MCF 10A (cell line): Measurements from ENCODE around the gene ETV4. TPM values are rescaled to one million over a fixed set of nuclear protein-coding genes. Genes with fewer than 3 reads are reported as not detected.
A peak's percentile ranks its signal among the peaks of the same experiment; 100 is the strongest.

Experiments
- BruUV-seq: library from RNA; stranded (reverse); fragments of 400-500 nt; replicated peaks from 2 replicates; lab custom pipeline; 2021; lab: Mats Ljungman, UMichigan
- CTCF ChIA-PET: fragments of 300-600 bp; sonication (Branson Sonifier 250); formaldehyde crosslinking; extraction: SDS; loops from one replicate; lab custom pipeline; 2021; ENCODE audit warnings: antibody characterized with exemption, inconsistent platforms; lab: Yijun Ruan, JAX
- POLR2A ChIA-PET: fragments of 300-600, 350-650 bp; sonication (Branson Sonifier 250); formaldehyde crosslinking; extraction: SDS; loops from one replicate; lab custom pipeline; 2020; ENCODE audit warnings: antibody characterized with exemption, inconsistent platforms; lab: Yijun Ruan, JAX
- DNase-seq: peaks from one replicate; pipeline ENCODE4 v3.0.0-alpha.2; 2018; ENCODE audit not compliant: unreplicated experiment
- H3K27ac Mint-ChIP-seq: one replicate; pipeline ENCODE4 v1.8.0; 2022; ENCODE audit warnings: mild to moderate bottlenecking, low read depth, mixed read lengths; ENCODE audit not compliant: unreplicated experiment
- H3K27me3 Mint-ChIP-seq: one replicate; pipeline ENCODE4 v1.8.0; 2022; ENCODE audit warnings: mixed read lengths; ENCODE audit not compliant: insufficient read depth, unreplicated experiment
- H3K36me3 Mint-ChIP-seq: one replicate; pipeline ENCODE4 v1.8.0; 2022; ENCODE audit warnings: mild to moderate bottlenecking, moderate library complexity, mixed read lengths; ENCODE audit not compliant: insufficient read depth, unreplicated experiment
- H3K4me1 Mint-ChIP-seq: one replicate; pipeline ENCODE4 v1.8.0; 2022; ENCODE audit warnings: mixed read lengths; ENCODE audit not compliant: insufficient read depth, unreplicated experiment
- H3K4me3 Mint-ChIP-seq: one replicate; pipeline ENCODE4 v1.8.0; 2022; ENCODE audit warnings: mild to moderate bottlenecking, moderate library complexity, mixed read lengths; ENCODE audit not compliant: unreplicated experiment
- H3K9me3 Mint-ChIP-seq: one replicate; pipeline ENCODE4 v1.8.0; 2022; ENCODE audit warnings: mixed read lengths; ENCODE audit not compliant: unreplicated experiment
- CTCF ChIP-seq: fragments of 200-600 bp; IDR thresholded peaks from one replicate; pipeline ENCODE4 v1.8.0; 2022; ENCODE audit warnings: antibody characterized with exemption, mild to moderate bottlenecking; ENCODE audit not compliant: unreplicated experiment
- intact Hi-C: fragments of 100-400 bp; cut with micrococcal nuclease; formaldehyde crosslinking; loops from 2 replicates; pipeline ENCODE4 v1.14.1; 2022
- total RNA-seq: library from RNA; stranded (reverse); gene quantifications from 2 replicates; pipeline ENCODE4 v1.2.3, GENCODE V29; 2022

ETV4 gene
- total RNA-seq, 1 experiment from 2014 or later, result 31.6 TPM

DNA sequence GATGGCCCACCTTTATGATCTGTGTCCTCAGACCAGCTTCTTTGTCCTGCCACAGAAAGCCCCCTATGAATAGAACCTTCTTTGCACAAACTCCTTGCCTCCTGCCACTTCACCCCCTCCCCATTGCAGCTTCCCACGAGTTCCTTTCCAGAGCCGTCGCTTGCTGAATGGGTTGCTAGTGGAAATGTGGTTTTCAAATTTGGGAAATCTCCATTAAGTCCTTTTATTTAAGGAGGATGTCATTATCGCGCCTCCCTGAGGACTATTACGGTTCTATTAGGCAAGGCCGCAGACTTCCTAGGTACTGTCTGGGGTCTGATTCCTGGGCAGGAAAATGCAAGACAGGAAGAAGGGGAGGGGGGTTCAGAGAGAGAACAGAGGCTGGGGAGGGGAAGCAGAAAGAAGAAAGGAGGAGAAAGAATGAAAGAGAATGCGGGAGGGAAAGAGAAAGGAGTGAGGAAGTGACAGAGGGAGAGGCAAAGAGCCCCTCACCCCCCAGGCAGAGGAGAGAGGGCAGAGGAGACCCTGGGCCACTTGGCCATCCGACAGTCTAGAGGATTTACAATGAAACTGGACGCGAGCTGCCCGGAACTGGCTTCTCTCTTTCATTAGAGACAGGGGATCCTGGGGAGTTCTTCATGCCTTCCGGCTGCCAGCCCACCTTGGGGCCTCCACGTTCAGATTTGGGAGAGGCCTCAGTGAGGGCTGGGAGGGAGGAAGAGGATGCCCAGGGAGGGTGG is 31.7 kb upstream of the ETV4 start:
- no peak for DNase-seq
- POLR2A ChIA-PET, result interaction anchor here (4.0 kb wide), 1 partner anchor 96 kb away, joined by 14 read pairs; no protein-coding TSS in a partner anchor
- no peak overlapping the region for H3K4me3 Mint-ChIP-seq
- H3K27ac Mint-ChIP-seq, result no peak overlapping the region
- no peaks in the 10 kb centered on the region for H3K9me3 Mint-ChIP-seq
- TF ChIP-seq CTCF, result no peak
- H3K27me3 Mint-ChIP-seq, result no peaks in the 10 kb centered on the region
- no peaks in the 10 kb centered on the region for H3K36me3 Mint-ChIP-seq
- CTCF ChIA-PET, result interaction anchor here (0.6 to 4.0 kb wide), 27 partner anchors 8 to 1376 kb away, joined by 3 to 25 read pairs (median 7); no protein-coding TSS in a partner anchor
- intact Hi-C loops, result loop anchor here (2.0 to 10.0 kb wide), 2 partner anchors 183 kb away; partner anchors contain the start of gene ARL4D
- no TSS peak for BruUV-seq
- H3K4me1 Mint-ChIP-seq, result peaks cover 17% of the 10 kb centered on the region

- BruUV-seq, result no TSS peak
- TF ChIP-seq CTCF, result peak; percentile 96
- H3K4me3 Mint-ChIP-seq, result no peak overlapping the region
- peaks cover 17% of the 10 kb centered on the region for H3K4me1 Mint-ChIP-seq
- no peaks in the 10 kb centered on the region for H3K9me3 Mint-ChIP-seq
- no peaks in the 10 kb centered on the region for H3K27me3 Mint-ChIP-seq
- H3K36me3 Mint-ChIP-seq, result no peaks in the 10 kb centered on the region
- H3K27ac Mint-ChIP-seq, result no peak overlapping the region
- ChIA-PET CTCF (interaction anchor here (0.6 to 4.0 kb wide), 51 partner anchors 8 to 623 kb away, joined by 3 to 25 read pairs (median 5); no protein-coding TSS in a partner anchor), POLR2A (interaction anchor here (0.6 to 4.0 kb wide), 5 partner anchors 29 to 204 kb away, joined by 3 to 14 read pairs (median 4); partner anchors contain the start of gene CFAP97D1)
- intact Hi-C loops, result loop anchor here (1.0 to 10.0 kb wide), 4 partner anchors 56 to 184 kb away; partner anchors contain the start of gene ARL4D
- peak; percentile 75 for DNase-seq
Measured at GRCh38 chr17:43576563-43577229, 30.6 kb upstream of the ETV4 start.

DNA sequence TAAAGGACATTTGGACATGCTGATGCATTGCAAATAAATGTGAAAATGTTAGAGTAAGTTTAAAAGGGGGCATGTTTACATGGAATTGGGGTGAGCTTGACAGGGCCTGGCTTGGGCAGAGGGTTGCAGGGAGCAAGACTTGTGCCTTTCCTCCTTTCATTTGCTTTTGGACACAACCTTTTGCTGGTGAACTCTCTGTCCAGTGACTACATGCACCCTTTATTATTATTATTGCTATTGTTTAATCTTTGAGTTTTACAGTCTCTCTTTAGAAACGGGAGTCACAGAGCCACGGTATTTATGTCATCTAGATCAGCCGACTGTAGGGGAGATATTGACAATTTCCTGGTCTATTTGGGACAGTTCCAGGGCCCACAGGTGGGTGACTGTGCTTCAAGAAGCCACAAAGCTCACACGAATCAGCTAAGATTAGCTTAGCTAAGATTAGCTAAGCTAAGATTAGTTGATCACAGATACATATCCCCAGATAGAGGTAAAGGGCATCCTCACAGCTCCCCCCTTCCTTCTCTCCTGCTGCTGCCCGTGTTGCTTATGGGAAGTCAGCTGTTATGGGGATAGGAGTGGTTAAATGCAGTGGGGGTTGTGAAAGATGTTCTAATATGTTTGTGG is 28.9 kb upstream of the ETV4 start:
- ChIA-PET POLR2A (interaction anchor here (0.7 to 1.6 kb wide), 3 partner anchors 17 to 99 kb away, joined by 4 to 5 read pairs (median 5); no protein-coding TSS in a partner anchor), CTCF (interaction anchor here (0.6 to 2.9 kb wide), 6 partner anchors 17 to 1062 kb away, joined by 3 to 12 read pairs (median 6); no protein-coding TSS in a partner anchor)
- H3K4me3 Mint-ChIP-seq, result no peak overlapping the region
- no peak for TF ChIP-seq CTCF
- H3K9me3 Mint-ChIP-seq, result no peaks in the 10 kb centered on the region
- BruUV-seq, result no TSS peak
- no peaks in the 10 kb centered on the region for H3K36me3 Mint-ChIP-seq
- H3K27me3 Mint-ChIP-seq, result no peaks in the 10 kb centered on the region
- H3K4me1 Mint-ChIP-seq, result peaks cover 21% of the 10 kb centered on the region
- no peak for DNase-seq
- no peak overlapping the region for H3K27ac Mint-ChIP-seq
- intact Hi-C loops, result loop anchor here (10.0 kb wide), 1 partner anchor 180 kb away; the partner anchor contains the start of gene ARL4D
